NCI-H2196 (cell line): Measurements from ENCODE around the gene NRIP2.
A peak's percentile ranks its signal among the peaks of the same experiment; 100 is the strongest.
"Not testable (repeated sequence)": the region's sequence is repeated elsewhere in the genome, so short reads cannot be mapped to it uniquely, and the experiment has no call there.

Experiments used
- DNase-seq: peaks from one replicate; lab custom pipeline; 2025; ENCODE audit not compliant: unreplicated experiment; lab: John Stamatoyannopoulos, UW

The NRIP2 gene, protein sequence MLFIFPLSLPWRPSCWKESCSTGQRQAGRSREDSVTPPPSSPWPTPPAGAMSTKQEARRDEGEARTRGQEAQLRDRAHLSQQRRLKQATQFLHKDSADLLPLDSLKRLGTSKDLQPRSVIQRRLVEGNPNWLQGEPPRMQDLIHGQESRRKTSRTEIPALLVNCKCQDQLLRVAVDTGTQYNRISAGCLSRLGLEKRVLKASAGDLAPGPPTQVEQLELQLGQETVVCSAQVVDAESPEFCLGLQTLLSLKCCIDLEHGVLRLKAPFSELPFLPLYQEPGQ

GRCh38 chr12:2834581-2835491 lies at the start of gene NRIP2:
NRIP2 (minus strand) TSS chr12:2835035; CDS start chr12:2834983, 52 bp downstream.
- no peak for DNase-seq

- no peak for DNase-seq
These were observed 45.0 kb upstream of the NRIP2 start for GRCh38 chr12:2879853-2880252.

- DNase-seq: peak; percentile 61
These were observed 43.3 kb upstream of the NRIP2 start for GRCh38 chr12:2877953-2878732.

- peak; percentile 69 for DNase-seq
These were observed 42.5 kb upstream of the NRIP2 start, which contains the start of the genes FOXM1 and RHNO1 for GRCh38 chr12:2877047-2877952. FOXM1 (minus strand) TSS chr12:2877174; CDS start chr12:2874478, 2,696 bp downstream. RHNO1 (plus strand) TSS chr12:2877223; CDS start chr12:2885367, 8,144 bp downstream.

GRCh38 chr12:2876431-2877046 lies 41.7 kb upstream of the NRIP2 start:
- no peak for DNase-seq

- not testable (repeated sequence) for DNase-seq
These were observed 34.3 kb upstream of the NRIP2 start for GRCh38 chr12:2868986-2869632.

- DNase-seq: no peak
These were observed 29.4 kb upstream of the NRIP2 start for GRCh38 chr12:2864198-2864597.

DNA sequence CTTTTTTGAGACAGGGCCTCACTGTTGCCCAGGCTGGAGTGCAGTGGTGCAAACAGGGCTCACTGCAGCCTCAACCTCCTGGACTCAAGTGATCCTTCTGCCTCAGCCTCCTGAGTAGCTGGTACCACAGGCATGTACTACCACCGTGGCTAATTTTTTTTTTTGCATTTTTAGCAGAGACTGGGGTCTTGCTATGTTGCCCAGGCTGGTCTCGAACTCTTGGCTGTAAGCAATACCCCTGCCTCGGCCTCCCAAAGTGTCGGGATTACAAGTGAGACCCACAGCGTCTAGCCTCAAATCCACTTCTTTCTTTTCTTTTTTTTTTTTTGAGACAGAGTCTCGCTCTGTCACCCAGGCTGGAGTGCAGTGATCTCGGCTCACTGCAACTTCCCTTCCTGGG lies 28.6 kb upstream of the NRIP2 start:
- DNase-seq: not testable (repeated sequence)

GRCh38 chr12:2862876-2863275 lies 28.0 kb upstream of the NRIP2 start:
- DNase-seq: no peak

- DNase-seq: no peak
These were observed 25.3 kb upstream of the NRIP2 start for GRCh38 chr12:2860170-2860569.

DNA sequence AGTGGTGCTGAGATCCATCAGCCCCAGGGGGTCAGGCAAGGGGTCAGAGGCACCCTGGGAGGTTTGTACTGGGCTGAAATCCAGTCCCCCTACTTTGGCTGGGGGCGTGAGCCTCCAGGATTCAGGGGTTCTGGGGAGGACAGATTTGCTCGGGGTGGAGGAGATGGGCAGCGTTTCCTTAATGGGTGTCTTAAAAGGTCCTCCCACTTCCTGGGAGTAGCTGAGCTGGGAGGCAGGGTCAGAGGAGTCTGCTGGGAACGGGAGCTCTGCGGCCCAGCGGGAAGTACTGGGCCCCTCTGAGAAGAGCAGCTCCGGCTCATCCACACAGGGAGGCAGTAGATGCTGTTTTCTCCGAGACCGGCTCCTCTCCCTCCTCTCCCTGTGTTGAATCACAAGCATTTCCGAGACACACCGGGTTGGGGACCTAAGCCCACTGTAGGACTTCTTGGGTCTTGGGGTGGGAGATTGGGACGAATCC lies 24.1 kb upstream of the NRIP2 start:
- no peak for DNase-seq

GRCh38 chr12:2858334-2858733 lies 23.5 kb upstream of the NRIP2 start:
- no peak for DNase-seq

DNA sequence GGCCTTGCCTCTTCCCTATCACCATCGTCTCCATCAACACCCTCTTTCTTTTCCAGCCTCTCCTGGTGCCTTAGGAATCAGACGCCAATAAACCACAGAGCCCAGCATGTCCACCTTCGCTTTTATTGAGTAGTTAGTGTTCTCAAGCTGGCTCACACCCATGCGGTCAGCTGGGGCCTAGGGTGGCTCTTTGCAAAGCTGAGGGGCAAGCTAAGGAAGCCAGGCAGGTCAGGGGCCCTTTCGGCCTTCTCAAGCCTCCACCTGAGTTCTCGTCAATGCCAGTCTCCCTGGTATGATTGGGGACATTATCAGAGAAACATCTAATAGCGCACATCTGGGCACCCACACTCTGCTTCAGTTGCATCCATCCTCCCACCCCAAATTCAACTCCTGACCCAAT lies 22.7 kb upstream of the NRIP2 start:
- DNase-seq: no peak

DNA sequence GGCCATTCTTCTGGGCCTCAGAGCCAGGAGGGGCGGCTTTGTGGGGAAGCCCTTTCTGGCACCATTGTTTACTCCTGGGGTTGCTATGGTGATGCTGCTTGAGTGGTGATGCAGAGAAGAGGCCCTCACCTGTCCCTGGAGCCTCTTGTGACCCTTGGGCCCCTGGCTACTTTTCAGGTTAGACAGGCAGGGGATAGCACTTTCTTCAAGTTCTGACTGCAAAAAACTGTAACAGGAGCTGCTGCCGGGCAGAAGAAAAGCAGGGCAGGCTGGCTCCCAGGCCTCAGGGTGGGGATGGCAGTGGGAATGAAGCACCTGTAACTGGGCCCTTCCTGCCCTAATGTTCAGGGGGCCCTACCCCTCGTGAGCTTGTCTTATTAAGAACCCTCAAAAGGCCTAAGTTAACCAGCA lies 22.2 kb upstream of the NRIP2 start, which contains the start of gene TEX52:
TEX52 (minus strand) TSS at position 19 of the 411 bp plus-strand sequence; CDS start at position 6, 13 bp downstream.
- DNase-seq: peak; percentile 20

DNA sequence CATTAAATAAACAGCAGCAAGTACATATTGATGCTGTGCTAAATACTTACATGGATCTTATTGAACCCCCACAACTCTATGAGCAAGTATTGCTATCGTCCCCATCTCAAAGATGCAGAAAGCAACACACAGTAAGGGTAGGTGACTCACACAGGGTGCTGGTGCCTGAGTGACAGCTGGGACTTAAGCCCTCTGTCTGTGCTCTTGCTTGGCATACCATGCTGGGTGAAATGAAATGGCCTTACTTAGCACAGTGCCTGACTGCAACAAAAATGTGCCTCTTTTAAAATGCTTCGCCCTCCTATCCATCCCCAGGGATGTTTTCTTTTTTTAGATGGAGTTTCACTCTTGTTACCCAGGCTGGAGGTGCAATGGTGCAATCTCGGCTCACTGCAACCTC lies 21.2 kb upstream of the NRIP2 start:
- DNase-seq: no peak

- DNase-seq: no peak
These were observed 20.7 kb upstream of the NRIP2 start for GRCh38 chr12:2855546-2855945.

DNA sequence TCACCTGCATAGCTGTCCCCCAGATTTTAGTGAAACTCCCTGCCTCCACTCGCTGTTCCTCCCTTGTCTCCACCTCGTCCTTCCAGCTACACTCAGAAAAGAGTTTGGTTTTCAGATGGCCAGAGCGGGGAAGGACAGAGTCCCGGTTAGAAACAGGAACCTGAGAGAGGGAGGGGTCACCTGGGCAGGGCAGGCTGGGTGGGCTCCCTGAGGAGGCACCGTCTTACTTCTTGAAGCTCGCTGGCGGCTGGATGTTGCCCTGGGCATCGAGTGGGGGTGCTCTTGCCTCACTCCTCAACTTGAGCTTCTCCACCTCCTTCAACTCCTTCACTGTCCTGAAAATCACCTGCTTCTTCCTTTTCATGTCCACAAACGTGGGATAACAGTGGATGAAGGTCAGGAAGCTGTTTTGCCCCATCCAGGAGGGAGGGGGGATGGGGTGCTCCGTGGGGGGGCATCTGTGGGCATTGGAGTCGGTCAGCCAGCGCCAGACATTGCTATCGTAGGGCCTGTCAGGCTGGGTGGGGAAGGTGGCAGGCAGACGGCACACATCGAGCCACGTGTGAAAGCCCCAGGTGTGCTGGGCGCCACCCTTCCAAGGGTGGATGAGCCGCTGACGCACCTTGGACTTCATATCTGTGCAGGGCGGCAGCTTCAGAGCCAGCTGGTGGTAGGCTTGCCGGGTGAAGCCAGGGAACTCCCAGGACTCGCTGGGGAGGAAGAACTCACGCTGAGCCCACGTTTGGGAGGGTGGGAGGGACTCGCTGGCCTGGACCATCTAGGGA lies 20.0 kb upstream of the NRIP2 start:
- no peak for DNase-seq

GRCh38 chr12:2853626-2854025 lies 18.8 kb upstream of the NRIP2 start:
- DNase-seq: peak; percentile 45
